ENCODE measurements around the gene TST.

Gene TST

DNA sequence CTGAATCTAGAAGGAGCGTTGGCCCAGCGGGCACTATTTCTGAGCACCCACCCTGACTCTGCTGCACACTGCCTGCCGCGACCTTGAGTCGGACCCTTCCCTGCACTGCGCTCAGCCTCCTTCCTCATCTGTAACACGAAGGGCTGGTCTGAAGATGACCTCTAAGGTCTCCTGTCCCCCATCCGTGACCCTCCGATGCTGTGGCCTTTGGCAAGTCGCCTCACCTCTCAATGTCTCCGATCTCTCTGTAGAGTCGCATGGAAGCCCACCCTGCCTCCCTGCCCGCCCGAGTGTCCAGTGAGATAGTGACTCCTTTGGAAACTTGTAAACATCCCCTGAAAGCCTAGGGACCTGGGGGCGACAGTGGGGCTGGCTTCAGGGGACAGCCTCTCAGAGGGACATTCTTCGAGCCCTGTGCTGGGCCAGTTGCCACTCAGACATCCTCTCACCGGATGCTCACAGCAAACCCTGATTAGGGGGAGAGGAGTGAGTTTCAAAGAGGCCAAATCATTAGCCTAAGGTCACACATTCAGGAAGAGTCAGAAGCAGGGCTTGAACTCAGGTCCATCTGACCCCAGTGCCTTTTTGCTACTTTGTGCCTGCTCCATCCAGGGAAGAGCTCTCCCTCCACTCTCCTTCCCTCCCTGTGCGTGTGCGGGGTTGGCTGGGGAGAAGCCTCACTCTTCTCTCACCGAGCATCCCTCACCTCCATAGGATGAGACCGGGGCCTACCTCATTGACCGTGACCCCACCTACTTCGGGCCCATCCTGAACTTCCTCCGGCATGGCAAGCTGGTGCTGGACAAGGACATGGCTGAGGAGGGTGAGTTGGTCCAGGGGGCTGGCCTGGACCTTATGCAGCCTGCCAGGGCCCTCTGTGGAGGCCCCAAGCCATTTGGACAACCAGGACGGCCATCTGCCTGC lies 33.4 kb upstream of the TST start:
- peak overlapping the region; percentile 97 for H2AFZ ChIP-seq (ENCODE audit: low read length)
- H3K14ac ChIP-seq (ENCODE audit: low read length), result peak overlapping the region; percentile 32
- no peak for DNase-seq (ENCODE audit: low spot score)
- no peaks in the 10 kb centered on the region for H3K79me1 ChIP-seq (ENCODE audit: low read depth, low read length)
- H3K4me3 ChIP-seq (ENCODE audit: low read length in 2 of 2), result peak overlapping the region; percentile 83 to 98
- H3K27me3 ChIP-seq (ENCODE audit: control insufficient read depth in 3 of 3, insufficient read depth in 3 of 3, low read depth in 1 of 3, low read length in 3 of 3), result peaks cover 0 to 4% (median 0%) of the 10 kb centered on the region in 3 experiments
- H3K4me2 ChIP-seq (ENCODE audit: insufficient read depth, low read length, poor library complexity, severe bottlenecking), result peak overlapping the region; percentile 78
- H3K27ac ChIP-seq (replicated peaks; ENCODE audit: low read length), result no peak overlapping the region
- H3K4me1 ChIP-seq (ENCODE audit: control insufficient read depth in 2 of 2, insufficient read depth in 1 of 2, low read depth in 1 of 2, low read length in 2 of 2), result peaks cover 6% of the 10 kb centered on the region in 2 donors
- peak overlapping the region; percentile 63 for H3K18ac ChIP-seq (ENCODE audit: low read length)
- H3K4ac ChIP-seq (ENCODE audit: low read length), result no peak overlapping the region
- peaks cover 18 to 50% of the 10 kb centered on the region in 2 donors for H3K36me3 ChIP-seq (replicated peaks in 1 of 2; ENCODE audit: control insufficient read depth in 2 of 2, insufficient read depth in 2 of 2, low read length in 2 of 2)
- H2BK12ac ChIP-seq (ENCODE audit: low read length), result peak overlapping the region; percentile 10
- no peak overlapping the region for H2AK5ac ChIP-seq (ENCODE audit: low read depth, low read length)
- H3K23ac ChIP-seq (ENCODE audit: low read depth, low read length, poor library complexity), result peak overlapping the region; percentile 32
- peaks cover 0 to 2% of the 10 kb centered on the region in 2 donors for H3K9me3 ChIP-seq (replicated peaks in 1 of 2; ENCODE audit: control insufficient read depth in 2 of 2, insufficient read depth in 1 of 2, low read depth in 1 of 2, low read length in 2 of 2)
- H2BK15ac ChIP-seq (ENCODE audit: low read length), result peak overlapping the region; percentile 30
- WGBS, 2 donors (ENCODE audit: extremely low coverage in 2 of 2, insufficient read length in 2 of 2, insufficient replicate concordance in 1 of 2), result no CpG with 5 or more reads among the region's 25 CpGs
- H2BK120ac ChIP-seq (ENCODE audit: low read depth, low read length), result no peak overlapping the region
- no peak overlapping the region for H4K8ac ChIP-seq (ENCODE audit: low read depth, low read length)
- no peak overlapping the region for H2BK5ac ChIP-seq (ENCODE audit: low read length)
- H4K91ac ChIP-seq (ENCODE audit: low read depth, low read length, poor library complexity), result no peak overlapping the region
- peak overlapping the region; percentile 90 for H3K9ac ChIP-seq (ENCODE audit: low read depth, low read length, poor library complexity)

DNA sequence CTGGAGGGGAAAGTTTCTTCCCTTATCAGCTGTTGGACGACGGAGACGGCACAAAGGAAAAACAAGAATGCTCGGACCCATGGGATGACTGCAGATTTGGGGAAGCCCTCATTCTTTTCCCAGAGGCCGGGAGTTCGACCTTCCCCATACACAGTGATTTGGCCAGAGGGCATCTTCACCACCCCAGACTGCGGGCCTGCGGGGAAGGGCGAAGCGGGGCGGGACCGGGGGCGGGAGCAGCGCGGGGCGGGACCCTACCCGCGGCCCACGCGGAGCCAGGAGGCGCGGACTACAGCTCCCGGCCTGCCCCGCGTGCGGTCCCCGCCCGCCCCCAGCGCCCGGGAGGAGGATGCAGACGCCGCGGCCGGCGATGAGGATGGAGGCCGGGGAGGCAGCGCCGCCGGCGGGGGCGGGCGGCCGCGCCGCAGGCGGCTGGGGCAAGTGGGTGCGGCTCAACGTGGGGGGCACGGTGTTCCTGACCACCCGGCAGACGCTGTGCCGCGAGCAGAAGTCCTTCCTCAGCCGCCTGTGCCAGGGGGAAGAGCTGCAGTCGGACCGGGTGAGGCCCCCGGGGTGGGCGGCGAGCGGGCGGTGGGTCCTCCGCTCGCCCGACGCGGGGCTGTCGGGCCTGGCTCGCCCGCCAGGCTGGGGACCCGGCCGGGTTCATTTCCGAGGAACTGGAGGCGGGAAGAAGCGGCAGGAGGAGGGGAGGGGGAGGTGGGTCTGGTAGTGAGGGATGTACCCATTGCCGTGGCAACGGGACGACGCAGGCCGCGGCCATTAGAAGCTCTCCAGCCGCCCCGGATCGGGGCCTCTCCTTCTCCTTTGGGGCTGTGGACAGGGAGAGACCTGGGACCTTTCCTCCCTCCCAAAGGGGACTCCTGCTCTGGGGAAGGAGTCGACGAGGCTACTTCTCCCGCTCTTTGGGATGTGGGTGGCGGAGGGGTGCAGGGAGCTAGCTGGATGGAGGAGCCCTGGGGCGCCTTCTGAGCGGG lies 32.4 kb upstream of the TST start, which contains the start of gene KCTD17:
TSS of gene KCTD17 (plus strand) at position 352 of the 995 bp plus-strand sequence. CDS start at position 371, 19 bp downstream.
- Histone ChIP-seq H2BK15ac (ENCODE audit: low read length) (peak within 1 kb of the TSS; percentile 30), H3K9ac (ENCODE audit: low read depth, low read length, poor library complexity) (peak within 1 kb of the TSS; percentile 90), H2AK5ac (ENCODE audit: low read depth, low read length) (peak within 1 kb of the TSS; percentile 13), H3K4ac (ENCODE audit: low read length) (no peak within 1 kb of the TSS), H3K27me3 (ENCODE audit: control insufficient read depth in 3 of 3, insufficient read depth in 3 of 3, low read depth in 1 of 3, low read length in 3 of 3) (peaks cover 0 to 4% (median 0%) of the 10 kb centered on the region in 3 experiments), H3K4me2 (ENCODE audit: insufficient read depth, low read length, poor library complexity, severe bottlenecking) (peak within 1 kb of the TSS; percentile 78), H3K18ac (ENCODE audit: low read length) (peak within 1 kb of the TSS; percentile 92), H2BK5ac (ENCODE audit: low read length) (no peak within 1 kb of the TSS), H4K91ac (ENCODE audit: low read depth, low read length, poor library complexity) (no peak within 1 kb of the TSS), H2AFZ (ENCODE audit: low read length) (peak within 1 kb of the TSS; percentile 97), H2BK120ac (ENCODE audit: low read depth, low read length) (no peak within 1 kb of the TSS), H3K79me1 (ENCODE audit: low read depth, low read length) (no peaks in the 10 kb centered on the region), H2BK12ac (ENCODE audit: low read length) (peak within 1 kb of the TSS; percentile 91), H3K23ac (ENCODE audit: low read depth, low read length, poor library complexity) (peak within 1 kb of the TSS; percentile 32), H3K14ac (ENCODE audit: low read length) (peak within 1 kb of the TSS; percentile 32), H3K4me3 (ENCODE audit: low read length in 2 of 2) (peak within 1 kb of the TSS; percentile 83 to 98), H3K4me1 (ENCODE audit: control insufficient read depth in 2 of 2, insufficient read depth in 1 of 2, low read depth in 1 of 2, low read length in 2 of 2) (peaks cover 6% of the 10 kb centered on the region in 2 donors), H3K27ac (replicated peaks; ENCODE audit: low read length) (no peak within 1 kb of the TSS), H4K8ac (ENCODE audit: low read depth, low read length) (no peak within 1 kb of the TSS), H3K9me3 (replicated peaks in 1 of 2; ENCODE audit: control insufficient read depth in 2 of 2, insufficient read depth in 1 of 2, low read depth in 1 of 2, low read length in 2 of 2) (peaks cover 0 to 2% of the 10 kb centered on the region in 2 donors), H3K36me3 (replicated peaks in 1 of 2; ENCODE audit: control insufficient read depth in 2 of 2, insufficient read depth in 2 of 2, low read length in 2 of 2) (peaks cover 17 to 40% of the 10 kb centered on the region in 2 donors)
- WGBS, 2 donors (ENCODE audit: extremely low coverage in 2 of 2, insufficient read length in 2 of 2, insufficient replicate concordance in 1 of 2), result no CpG with 5 or more reads among the region's 89 CpGs
- DNase-seq (ENCODE audit: low spot score), result peak; percentile 54

DNA sequence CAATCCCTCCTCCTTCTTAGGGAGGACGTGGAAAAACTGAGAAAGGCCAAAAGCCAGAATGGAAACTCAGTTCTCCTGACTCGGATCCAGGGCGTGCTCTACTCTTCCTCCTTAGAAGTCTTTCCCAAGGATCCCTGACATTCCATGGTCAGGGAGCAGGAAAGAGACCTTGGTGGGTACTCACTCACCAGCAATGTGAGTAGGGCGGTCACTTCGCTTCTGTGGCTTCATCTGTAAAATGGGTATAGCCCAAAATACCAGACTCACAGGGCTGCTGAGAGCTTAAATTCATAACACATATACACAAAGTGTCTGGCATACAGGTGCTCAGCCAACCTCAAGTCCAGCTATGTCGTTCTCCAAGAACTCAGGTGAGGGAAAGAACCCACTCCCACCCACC lies 31.7 kb upstream of the TST start:
- Histone ChIP-seq H4K8ac (ENCODE audit: low read depth, low read length) (no peak overlapping the region), H3K9ac (ENCODE audit: low read depth, low read length, poor library complexity) (no peak overlapping the region), H2BK120ac (ENCODE audit: low read depth, low read length) (no peak overlapping the region), H2AFZ (ENCODE audit: low read length) (peak overlapping the region; percentile 97), H3K4me3 (ENCODE audit: low read length in 2 of 2) (peak overlapping the region in 1 of 2 donors; percentile 83), H3K4me1 (ENCODE audit: control insufficient read depth in 2 of 2, insufficient read depth in 1 of 2, low read depth in 1 of 2, low read length in 2 of 2) (peaks cover 6% of the 10 kb centered on the region in 2 donors), H3K4ac (ENCODE audit: low read length) (no peak overlapping the region), H2AK5ac (ENCODE audit: low read depth, low read length) (peak overlapping the region; percentile 13), H4K91ac (ENCODE audit: low read depth, low read length, poor library complexity) (no peak overlapping the region), H3K14ac (ENCODE audit: low read length) (no peak overlapping the region), H2BK15ac (ENCODE audit: low read length) (no peak overlapping the region), H3K23ac (ENCODE audit: low read depth, low read length, poor library complexity) (no peak overlapping the region), H2BK5ac (ENCODE audit: low read length) (no peak overlapping the region), H3K27ac (replicated peaks; ENCODE audit: low read length) (no peak overlapping the region), H3K79me1 (ENCODE audit: low read depth, low read length) (no peaks in the 10 kb centered on the region), H3K4me2 (ENCODE audit: insufficient read depth, low read length, poor library complexity, severe bottlenecking) (no peak overlapping the region), H2BK12ac (ENCODE audit: low read length) (no peak overlapping the region), H3K36me3 (replicated peaks in 1 of 2; ENCODE audit: control insufficient read depth in 2 of 2, insufficient read depth in 2 of 2, low read length in 2 of 2) (peaks cover 10 to 33% of the 10 kb centered on the region in 2 donors), H3K27me3 (ENCODE audit: control insufficient read depth in 3 of 3, insufficient read depth in 3 of 3, low read depth in 1 of 3, low read length in 3 of 3) (peaks cover 0 to 4% (median 0%) of the 10 kb centered on the region in 3 experiments), H3K9me3 (replicated peaks in 1 of 2; ENCODE audit: control insufficient read depth in 2 of 2, insufficient read depth in 1 of 2, low read depth in 1 of 2, low read length in 2 of 2) (peaks cover 0 to 2% of the 10 kb centered on the region in 2 donors), H3K18ac (ENCODE audit: low read length) (no peak overlapping the region)
- DNase-seq (ENCODE audit: low spot score), result no peak
- WGBS, 2 donors (ENCODE audit: extremely low coverage in 2 of 2, insufficient read length in 2 of 2, insufficient replicate concordance in 1 of 2), result no CpG with 5 or more reads among the region's 6 CpGs

All from neuronal stem cell (in vitro differentiated cells).